Endometrium (tissue), 2 donors: Measurements from ENCODE around the gene TREX2.

Experiments
- FAIRE-seq: peaks from 2 replicates; lab custom pipeline; 2012; peaks lifted over from hg19 to GRCh38; lab: Jason Lieb, UNC
- donor health status: control.
- donor health status: control.

TREX2 gene, protein sequence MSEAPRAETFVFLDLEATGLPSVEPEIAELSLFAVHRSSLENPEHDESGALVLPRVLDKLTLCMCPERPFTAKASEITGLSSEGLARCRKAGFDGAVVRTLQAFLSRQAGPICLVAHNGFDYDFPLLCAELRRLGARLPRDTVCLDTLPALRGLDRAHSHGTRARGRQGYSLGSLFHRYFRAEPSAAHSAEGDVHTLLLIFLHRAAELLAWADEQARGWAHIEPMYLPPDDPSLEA

DNA sequence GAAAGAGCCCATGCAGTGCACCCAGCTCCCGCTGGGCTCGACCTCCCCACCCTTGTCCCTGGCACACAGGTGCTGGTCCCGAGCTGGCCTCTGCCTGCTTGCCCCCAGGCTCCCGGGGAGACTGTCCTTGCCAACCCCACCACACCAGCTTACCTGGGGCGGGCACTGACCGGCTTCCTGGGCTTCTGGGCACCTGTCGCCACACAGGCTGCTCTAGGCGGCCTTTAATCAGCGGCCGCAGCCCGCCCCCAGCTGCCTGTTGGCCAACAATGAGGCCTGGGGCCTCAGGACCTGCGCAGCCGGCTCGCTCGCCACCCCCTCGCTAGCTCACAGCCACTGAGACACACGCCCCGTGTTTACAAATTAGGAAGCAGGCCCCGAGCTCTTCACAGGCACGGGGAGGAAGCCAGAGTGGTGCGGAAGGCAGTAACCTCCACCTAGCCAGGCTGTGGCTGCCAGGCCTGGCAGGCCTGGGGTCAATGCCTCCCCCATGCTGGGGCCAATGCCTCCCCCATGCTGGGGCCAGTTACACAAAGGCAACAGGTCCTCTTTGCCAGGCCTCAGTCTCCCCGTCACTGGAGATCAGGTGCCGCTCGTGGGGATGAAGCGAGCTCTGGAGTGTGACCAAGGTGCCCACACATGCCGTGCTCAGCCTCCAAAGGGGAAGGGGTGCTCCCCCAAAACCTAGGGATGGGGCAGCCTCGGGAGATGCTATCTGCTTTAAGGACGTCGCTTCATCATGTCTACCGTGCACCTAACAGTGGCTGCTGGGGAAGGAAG is at the start of gene TREX2:
Gene TREX2, minus strand, starts transcription at position 201 of the 780 bp plus-strand sequence. CDS start 626 bp downstream, outside the sequence.
- FAIRE-seq: no peak

- FAIRE-seq: no peak
Observed at GRCh38 chrX:153495362-153495751, 49.5 kb upstream of the TREX2 start.

GRCh38 chrX:153494541-153495361 is 48.9 kb upstream of the TREX2 start, which contains the start of gene BGN:
Gene BGN, plus strand, starts transcription at chrX:153494980. Its CDS starts 9,652 bp downstream, at chrX:153504632.
- no peak for FAIRE-seq

DNA sequence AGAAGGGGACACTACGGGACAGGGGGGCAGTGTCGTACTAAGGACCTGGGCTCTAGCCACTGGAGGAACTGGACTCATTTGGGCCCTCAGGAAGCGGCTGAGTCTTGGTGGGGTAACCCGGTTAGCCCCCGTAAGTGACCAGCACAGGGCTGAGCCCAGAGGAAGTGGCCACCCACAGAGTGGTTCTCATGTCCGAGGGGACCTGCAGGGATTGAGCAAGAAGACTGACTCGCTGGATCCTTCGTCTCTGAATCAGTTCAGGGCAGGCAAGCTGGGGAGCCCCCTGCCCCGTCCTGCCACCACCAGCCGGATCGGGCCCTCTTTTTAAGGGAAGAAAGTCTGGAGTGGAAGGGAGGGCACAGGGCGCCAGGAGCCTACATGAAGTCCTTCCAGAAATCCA is 48.2 kb upstream of the TREX2 start:
- no peak for FAIRE-seq

DNA sequence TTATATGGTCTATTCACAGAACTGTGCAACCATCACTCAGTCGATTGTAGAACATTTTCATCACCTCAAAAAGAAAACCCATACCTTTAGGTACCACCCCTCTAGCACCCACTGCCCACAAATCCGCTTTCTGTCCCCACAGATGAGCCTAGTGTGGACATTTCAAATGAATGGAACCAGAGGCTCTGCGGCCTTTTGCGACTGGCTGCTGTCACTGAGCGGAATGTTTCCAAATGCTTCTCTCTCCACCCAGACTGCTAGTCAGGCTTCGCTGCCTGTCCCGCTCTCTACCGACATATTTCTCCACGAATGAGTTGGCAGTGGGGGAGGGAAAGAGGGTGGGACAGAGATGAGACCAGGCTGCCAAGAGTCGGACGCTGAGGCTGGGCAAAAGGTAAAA is 47.2 kb upstream of the TREX2 start:
- no peak for FAIRE-seq

DNA sequence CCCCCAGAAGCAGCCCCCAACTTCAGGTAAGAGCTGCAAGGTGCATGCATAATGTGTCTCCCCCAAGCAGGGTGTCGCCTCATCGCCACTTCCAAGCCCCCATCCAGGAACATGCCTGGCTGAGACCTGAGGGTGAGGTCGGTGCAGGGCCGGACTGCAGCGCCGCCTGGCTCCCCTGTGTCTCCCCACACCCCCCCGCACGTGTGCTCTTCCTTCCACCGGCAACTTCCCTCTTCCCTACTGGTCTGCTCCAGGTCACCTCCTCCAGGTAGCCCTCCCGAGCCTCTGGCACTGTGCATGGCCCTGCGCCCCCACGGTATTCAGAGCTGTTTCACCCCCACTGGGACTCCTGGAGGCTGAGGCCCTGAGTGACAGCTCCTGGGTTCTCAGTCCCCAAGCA is 46.7 kb upstream of the TREX2 start:
- FAIRE-seq: no peak

DNA sequence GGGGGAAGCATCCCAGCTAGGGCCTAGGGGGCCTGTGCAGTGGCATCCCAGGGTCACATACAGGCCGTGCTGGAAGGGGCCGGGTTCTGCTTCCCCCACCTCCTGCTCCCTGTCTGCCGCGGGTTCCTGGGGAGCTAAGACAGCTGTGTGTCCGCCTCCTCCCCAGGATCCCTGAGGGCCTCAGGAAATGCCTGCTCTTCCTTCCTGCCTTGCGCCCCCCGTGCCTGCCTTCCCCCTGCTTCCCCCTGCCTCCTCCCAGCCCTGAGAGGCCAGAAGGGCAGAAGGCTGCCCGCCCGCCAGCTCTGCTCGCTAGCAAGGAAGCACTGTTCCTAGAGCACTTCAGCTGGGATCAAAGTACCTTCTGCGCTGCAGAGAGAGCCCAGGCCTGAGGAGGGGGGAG is 46.1 kb upstream of the TREX2 start:
- no peak for FAIRE-seq

DNA sequence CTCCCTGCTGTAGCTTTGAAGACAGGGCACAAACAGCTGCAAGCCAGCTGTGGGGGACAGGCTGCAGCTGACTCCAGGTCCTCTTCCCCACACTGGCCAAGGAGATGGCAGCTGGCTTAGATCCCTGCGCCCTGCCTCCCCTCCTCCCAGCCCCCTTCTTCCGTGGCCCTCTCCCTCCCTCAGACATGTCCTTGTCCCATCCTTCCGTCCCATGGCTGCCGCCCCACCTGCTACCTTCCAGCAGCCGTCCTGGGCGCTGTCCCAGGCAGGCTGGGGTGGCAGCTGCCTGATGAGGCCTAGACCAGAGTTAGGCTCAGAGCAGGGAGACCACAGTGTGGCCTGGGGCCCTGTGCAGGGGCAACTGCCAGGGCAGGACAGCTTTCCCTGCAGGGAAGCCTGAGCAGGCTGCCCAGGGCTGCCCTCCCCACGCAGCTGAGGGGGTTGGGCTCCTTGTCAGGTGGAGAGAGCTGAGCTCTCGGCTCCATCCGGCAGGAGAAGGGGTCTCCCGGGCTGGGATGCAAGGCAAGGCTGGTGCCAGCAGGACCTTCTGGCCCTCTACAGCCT is 45.6 kb upstream of the TREX2 start:
- no peak for FAIRE-seq

- FAIRE-seq: no peak
Observed at GRCh38 chrX:153490217-153490930, 44.5 kb upstream of the TREX2 start.

DNA sequence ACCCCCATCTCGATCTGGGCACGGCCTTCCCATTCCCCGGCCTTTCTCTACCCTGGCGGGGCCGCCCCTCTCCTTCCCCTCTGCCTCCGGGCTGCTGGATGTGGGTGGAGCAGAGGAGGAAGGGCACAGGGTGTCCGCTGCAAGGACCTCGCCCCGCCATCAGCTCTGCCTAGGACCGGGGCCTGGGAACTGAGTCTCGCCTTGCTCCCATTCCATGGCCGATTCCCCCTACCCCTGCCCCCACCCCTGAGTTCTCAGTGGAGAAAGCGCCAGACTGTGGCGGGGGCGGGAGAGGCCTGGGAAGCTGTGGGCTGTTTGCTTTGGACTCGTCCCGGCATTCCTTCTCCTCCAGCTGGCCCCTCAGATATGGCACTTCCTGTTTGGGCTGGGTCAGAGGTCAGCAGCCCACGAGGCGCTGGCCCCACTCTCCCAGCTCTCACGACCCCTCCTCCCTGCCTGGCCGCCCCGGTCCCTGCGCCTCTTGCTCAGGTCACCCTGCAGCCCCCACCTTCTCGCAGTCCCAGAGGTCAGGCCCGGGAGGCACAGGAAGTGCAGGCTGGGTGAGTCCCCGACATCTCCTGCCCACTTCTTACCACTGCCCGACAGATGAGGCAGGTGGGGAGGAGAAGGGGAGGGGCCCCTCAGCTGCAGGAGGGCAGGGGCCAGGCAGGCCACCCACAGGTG is 42.5 kb upstream of the TREX2 start:
- FAIRE-seq: no peak

DNA sequence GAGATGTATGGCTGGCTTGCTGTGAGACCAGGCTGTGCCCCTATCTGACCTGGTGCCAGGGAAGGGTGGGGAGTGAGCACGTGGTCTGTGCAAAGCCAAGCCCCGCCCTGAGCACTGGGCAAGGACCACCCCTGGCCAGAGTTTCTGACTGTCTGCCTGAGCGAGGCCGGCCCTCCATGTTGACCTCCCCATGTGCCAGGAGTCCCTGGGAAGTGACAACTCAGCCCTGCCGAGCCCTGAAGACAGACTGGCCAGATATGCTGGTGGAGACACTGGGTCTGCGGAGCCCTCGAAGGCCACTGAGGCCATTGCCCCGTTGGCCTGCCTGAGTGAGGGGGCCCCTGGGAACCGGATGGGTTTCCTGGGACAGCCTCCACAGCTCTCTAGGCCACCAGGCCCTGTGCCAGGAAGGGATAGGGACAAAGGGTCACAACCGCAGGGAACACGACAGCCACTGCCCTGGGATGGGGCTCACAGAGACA is 41.8 kb upstream of the TREX2 start:
- FAIRE-seq: no peak

- FAIRE-seq: no peak
Observed at GRCh38 chrX:153486171-153486570, 40.3 kb upstream of the TREX2 start.

GRCh38 chrX:153485396-153486080 is 39.7 kb upstream of the TREX2 start:
- FAIRE-seq: no peak

GRCh38 chrX:153482376-153483015 is 36.6 kb upstream of the TREX2 start:
- no peak for FAIRE-seq

DNA sequence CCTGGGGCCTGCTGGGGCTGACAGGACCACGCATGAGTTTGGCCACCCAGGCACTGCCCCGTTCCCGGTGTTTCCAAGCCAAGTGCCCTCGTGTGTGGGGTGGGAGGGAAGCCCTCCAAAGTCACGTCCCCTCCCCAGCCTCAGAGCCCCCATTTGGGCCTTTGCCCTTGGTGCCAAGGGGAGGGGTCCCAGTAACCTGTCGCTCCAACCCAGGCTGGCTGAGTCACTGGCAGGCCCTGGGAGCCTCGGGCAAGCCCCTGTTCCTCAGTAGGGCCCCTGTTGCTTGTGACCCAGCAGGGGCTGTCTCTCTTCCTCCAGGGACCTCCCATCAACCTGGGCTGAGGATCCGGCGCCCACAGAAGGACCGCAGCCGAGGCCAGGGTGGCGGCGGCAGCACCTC is 35.2 kb upstream of the TREX2 start:
- FAIRE-seq: no peak

GRCh38 chrX:153478746-153479145 is 32.9 kb upstream of the TREX2 start:
- FAIRE-seq: no peak

GRCh38 chrX:153477901-153478300 is 32.0 kb upstream of the TREX2 start:
- no peak for FAIRE-seq

- FAIRE-seq: no peak
Observed at GRCh38 chrX:153477364-153477857, 31.6 kb upstream of the TREX2 start.

DNA sequence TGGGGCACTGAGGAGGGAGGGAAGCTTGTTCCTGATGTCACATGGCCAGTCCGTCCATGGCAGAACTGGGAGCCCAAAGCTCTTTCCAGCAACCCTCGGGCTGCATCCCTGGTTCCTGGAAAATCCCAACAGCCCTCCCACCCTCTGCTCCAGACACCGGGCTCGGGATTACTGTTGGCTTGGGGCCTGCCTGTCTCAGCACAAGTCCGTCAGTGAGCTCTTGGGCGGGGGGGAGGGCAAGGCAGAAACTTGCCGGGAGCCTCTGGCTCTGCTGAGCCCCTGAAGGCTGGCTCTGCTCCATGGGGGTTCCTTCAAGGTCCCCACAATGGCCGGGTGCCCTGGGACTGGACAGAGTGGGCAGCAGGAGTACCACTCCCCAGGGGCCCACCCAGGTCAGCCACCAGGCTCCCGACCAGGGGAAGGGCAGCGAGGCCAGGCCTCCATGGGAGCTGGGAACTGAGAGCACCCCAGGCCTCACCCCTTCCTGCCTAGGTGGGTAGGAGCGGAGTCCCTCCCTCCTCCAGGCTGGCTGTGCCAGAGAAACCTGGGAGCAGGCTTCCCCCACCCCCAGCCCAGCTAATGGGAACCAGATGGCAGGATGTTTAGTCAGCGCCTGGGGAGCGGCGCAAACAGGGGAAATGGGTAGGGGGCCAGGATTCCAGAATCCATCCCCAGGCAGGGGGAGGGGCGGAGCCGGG is 31.0 kb upstream of the TREX2 start:
- FAIRE-seq: no peak
